ENCODE data around the gene AVEN.

AVEN gene

DNA sequence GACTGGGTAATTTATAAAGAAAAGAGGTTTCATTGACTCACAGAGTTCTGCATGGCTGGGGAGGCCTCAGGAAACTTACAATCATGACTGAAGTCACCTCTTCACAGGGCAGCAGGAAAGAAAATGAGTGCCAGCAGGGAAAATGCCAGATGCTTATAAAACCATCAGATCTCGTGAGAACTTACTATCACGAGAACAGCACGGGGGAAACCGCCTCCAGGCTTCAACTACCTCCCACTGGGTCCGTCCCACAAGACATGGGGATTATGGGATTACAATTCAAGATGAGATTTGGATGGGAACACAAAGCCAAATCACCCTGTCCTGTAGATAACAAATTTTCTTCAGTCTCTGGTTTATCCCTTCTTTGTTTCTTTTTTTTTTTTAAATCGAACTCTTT lies 31.0 kb upstream of the AVEN start:
- no peaks in the 10 kb centered on the region for H3F3A ChIP-seq (ENCODE audit: insufficient read depth, low read length)
- H2AFZ ChIP-seq (ENCODE audit: low read length), result no peak overlapping the region
- H3K4me2 ChIP-seq (ENCODE audit: low read depth, low read length), result no peak overlapping the region
- no peak overlapping the region for H3K9ac ChIP-seq (ENCODE audit: low read length)
- H3K4me1 ChIP-seq (ENCODE audit: low read length), result no peaks in the 10 kb centered on the region
- H3K27me3 ChIP-seq (replicated peaks; ENCODE audit: insufficient read depth, low read length), result no peaks in the 10 kb centered on the region
- TF ChIP-seq EZH2phosphoT487 (IDR thresholded peaks at IDR 0.05; ENCODE audit: low read length) (no peak), EZH2 (optimal IDR thresholded peaks at IDR 0.05; ENCODE audit: low read depth, low read length) (no peak)
- TF ChIP-seq, protein P1, sequence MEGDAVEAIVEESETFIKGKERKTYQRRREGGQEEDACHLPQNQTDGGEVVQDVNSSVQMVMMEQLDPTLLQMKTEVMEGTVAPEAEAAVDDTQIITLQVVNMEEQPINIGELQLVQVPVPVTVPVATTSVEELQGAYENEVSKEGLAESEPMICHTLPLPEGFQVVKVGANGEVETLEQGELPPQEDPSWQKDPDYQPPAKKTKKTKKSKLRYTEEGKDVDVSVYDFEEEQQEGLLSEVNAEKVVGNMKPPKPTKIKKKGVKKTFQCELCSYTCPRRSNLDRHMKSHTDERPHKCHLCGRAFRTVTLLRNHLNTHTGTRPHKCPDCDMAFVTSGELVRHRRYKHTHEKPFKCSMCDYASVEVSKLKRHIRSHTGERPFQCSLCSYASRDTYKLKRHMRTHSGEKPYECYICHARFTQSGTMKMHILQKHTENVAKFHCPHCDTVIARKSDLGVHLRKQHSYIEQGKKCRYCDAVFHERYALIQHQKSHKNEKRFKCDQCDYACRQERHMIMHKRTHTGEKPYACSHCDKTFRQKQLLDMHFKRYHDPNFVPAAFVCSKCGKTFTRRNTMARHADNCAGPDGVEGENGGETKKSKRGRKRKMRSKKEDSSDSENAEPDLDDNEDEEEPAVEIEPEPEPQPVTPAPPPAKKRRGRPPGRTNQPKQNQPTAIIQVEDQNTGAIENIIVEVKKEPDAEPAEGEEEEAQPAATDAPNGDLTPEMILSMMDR (IDR thresholded peaks at IDR 0.05; ENCODE audit: low read length), result no peak
- no peaks in the 10 kb centered on the region for H3K9me2 ChIP-seq (replicated peaks; ENCODE audit: insufficient read depth, low read length)
- H3K4me3 ChIP-seq (ENCODE audit: low read length), result no peak overlapping the region
- H3K36me3 ChIP-seq (replicated peaks; ENCODE audit: insufficient read depth, low read length), result no peaks in the 10 kb centered on the region
- DNase-seq, result no peak
- no peaks in the 10 kb centered on the region for H3K9me3 ChIP-seq (replicated peaks; ENCODE audit: insufficient read depth, low read length)
- no peaks in the 10 kb centered on the region for H3K79me2 ChIP-seq (ENCODE audit: low read length)
- H4K20me1 ChIP-seq (ENCODE audit: insufficient read depth, low read length), result no peaks in the 10 kb centered on the region
- H3K27ac ChIP-seq (ENCODE audit: low read length), result no peak overlapping the region

DNA sequence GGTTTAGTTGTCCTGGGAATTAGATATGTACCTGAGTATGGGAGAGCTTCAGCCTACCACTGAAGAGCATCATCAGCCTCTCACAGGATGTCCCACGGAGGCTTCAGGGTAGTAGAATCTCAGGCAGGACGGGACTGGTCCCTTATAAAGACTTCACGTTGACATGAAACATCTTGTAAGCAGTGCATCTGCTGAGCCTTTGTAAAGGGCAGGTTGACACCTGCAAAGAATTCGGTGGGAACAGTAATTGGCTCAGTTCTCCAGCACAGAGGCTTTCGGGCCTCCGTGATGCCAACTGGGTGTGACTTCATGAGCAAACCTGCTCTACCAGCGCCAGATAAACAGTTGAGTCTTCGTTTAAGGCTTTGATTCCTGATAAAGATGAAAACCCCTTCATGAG lies 26.9 kb upstream of the AVEN start:
- Histone ChIP-seq H3K79me2 (ENCODE audit: low read length) (no peaks in the 10 kb centered on the region), H3K9ac (ENCODE audit: low read length) (no peak overlapping the region), H4K20me1 (ENCODE audit: insufficient read depth, low read length) (no peaks in the 10 kb centered on the region), H2AFZ (ENCODE audit: low read length) (no peak overlapping the region), H3K36me3 (replicated peaks; ENCODE audit: insufficient read depth, low read length) (no peaks in the 10 kb centered on the region), H3K9me3 (replicated peaks; ENCODE audit: insufficient read depth, low read length) (no peaks in the 10 kb centered on the region), H3K27me3 (replicated peaks; ENCODE audit: insufficient read depth, low read length) (no peaks in the 10 kb centered on the region), H3K4me2 (ENCODE audit: low read depth, low read length) (no peak overlapping the region), H3K9me2 (replicated peaks; ENCODE audit: insufficient read depth, low read length) (no peaks in the 10 kb centered on the region), H3F3A (ENCODE audit: insufficient read depth, low read length) (no peaks in the 10 kb centered on the region), H3K27ac (ENCODE audit: low read length) (no peak overlapping the region), H3K4me3 (ENCODE audit: low read length) (no peak overlapping the region), H3K4me1 (ENCODE audit: low read length) (no peaks in the 10 kb centered on the region)
- DNase-seq, result no peak
- TF ChIP-seq, protein P1 (IDR thresholded peaks at IDR 0.05; ENCODE audit: low read length), result no peak
- TF ChIP-seq EZH2 (optimal IDR thresholded peaks at IDR 0.05; ENCODE audit: low read depth, low read length), result no peak
- no peak for TF ChIP-seq EZH2phosphoT487 (IDR thresholded peaks at IDR 0.05; ENCODE audit: low read length)

DNA sequence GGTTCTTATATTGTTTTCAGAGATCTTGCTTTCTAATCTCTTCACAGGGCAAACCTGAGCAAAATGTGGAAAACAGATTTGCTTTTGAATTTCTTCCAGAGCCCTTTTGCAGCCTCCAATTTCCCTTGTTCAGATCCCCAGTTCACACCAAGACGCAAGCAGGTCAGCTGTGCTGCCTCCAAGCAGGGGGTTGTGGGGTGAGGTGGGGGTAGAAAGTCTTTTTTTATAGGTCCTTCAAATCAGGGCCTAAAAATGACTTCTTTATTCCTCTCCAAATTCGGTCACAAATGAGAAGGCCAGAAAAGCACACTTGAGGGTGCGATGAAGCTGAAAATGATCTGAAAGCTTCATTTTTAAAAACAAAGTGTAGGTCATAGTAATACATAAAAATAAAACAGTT lies 26.3 kb upstream of the AVEN start:
- no peak overlapping the region for H3K4me3 ChIP-seq (ENCODE audit: low read length)
- no peaks in the 10 kb centered on the region for H3K79me2 ChIP-seq (ENCODE audit: low read length)
- no peaks in the 10 kb centered on the region for H3K27me3 ChIP-seq (replicated peaks; ENCODE audit: insufficient read depth, low read length)
- H3F3A ChIP-seq (ENCODE audit: insufficient read depth, low read length), result no peaks in the 10 kb centered on the region
- no peaks in the 10 kb centered on the region for H3K36me3 ChIP-seq (replicated peaks; ENCODE audit: insufficient read depth, low read length)
- no peak overlapping the region for H3K4me2 ChIP-seq (ENCODE audit: low read depth, low read length)
- no peak overlapping the region for H3K9ac ChIP-seq (ENCODE audit: low read length)
- no peak for DNase-seq
- H2AFZ ChIP-seq (ENCODE audit: low read length), result no peak overlapping the region
- H3K27ac ChIP-seq (ENCODE audit: low read length), result no peak overlapping the region
- no peaks in the 10 kb centered on the region for H3K9me3 ChIP-seq (replicated peaks; ENCODE audit: insufficient read depth, low read length)
- H4K20me1 ChIP-seq (ENCODE audit: insufficient read depth, low read length), result no peaks in the 10 kb centered on the region
- H3K4me1 ChIP-seq (ENCODE audit: low read length), result no peaks in the 10 kb centered on the region
- TF ChIP-seq, protein P1 (IDR thresholded peaks at IDR 0.05; ENCODE audit: low read length), result no peak
- no peak for TF ChIP-seq EZH2phosphoT487 (IDR thresholded peaks at IDR 0.05; ENCODE audit: low read length)
- no peak for TF ChIP-seq EZH2 (optimal IDR thresholded peaks at IDR 0.05; ENCODE audit: low read depth, low read length)
- no peaks in the 10 kb centered on the region for H3K9me2 ChIP-seq (replicated peaks; ENCODE audit: insufficient read depth, low read length)
